PC-3 (cell line): ENCODE results near the gene FBN2. TPM values are rescaled to one million over a fixed set of nuclear protein-coding genes. Genes with fewer than 3 reads are reported as not detected.

Experiments used
- ATAC-seq: fragments of 200-7000 bp; cut with Tn5 transposase; 2 replicates; pipeline ENCODE4 v1.9.1; 2020; ENCODE audit warnings: mild to moderate bottlenecking, moderate library complexity
- BruUV-seq: library from RNA; stranded (reverse); fragments of 400-500 nt; replicated peaks from 2 replicates; lab custom pipeline; 2021; lab: Mats Ljungman, UMichigan
- CTCF ChIA-PET: fragments of 300-600 bp; sonication (Branson Sonifier 250); formaldehyde crosslinking; loops from one replicate; lab custom pipeline; 2022; ENCODE audit warnings: antibody characterized with exemption; lab: Charles Lee
- POLR2A ChIA-PET: fragments of 300-600 bp; sonication (Branson Sonifier 250); formaldehyde crosslinking; loops from one replicate; lab custom pipeline; 2022; ENCODE audit warnings: antibody characterized with exemption; ENCODE audit not compliant: unreplicated experiment; lab: Charles Lee
- DNase-seq: peaks from one replicate; pipeline ENCODE4 v3.0.0-alpha.2; 2015
- H2AFZ ChIP-seq: fragments of 300-600 bp; sonication (generic); 2 replicates; pipeline ENCODE4 v1.6.0; 2016; ENCODE audit warnings: antibody characterized with exemption, low read length
- H3F3A ChIP-seq: fragments of 300-600 bp; sonication (generic); one replicate; pipeline ENCODE4 v1.6.0; 2017; ENCODE audit warnings: antibody characterized with exemption, low read length, control low read depth, mild to moderate bottlenecking; ENCODE audit not compliant: unreplicated experiment
- H3K27ac ChIP-seq: fragments of 300-600 bp; sonication (generic); 2 replicates; pipeline ENCODE4 v1.5.1; 2016; ENCODE audit warnings: mild to moderate bottlenecking, low read length
- H3K27me3 ChIP-seq: fragments of 300-600 bp; sonication (generic); 2 replicates; pipeline ENCODE4 v1.6.1; 2016; ENCODE audit warnings: low read length, mixed read lengths
- H3K36me3 ChIP-seq: fragments of 300-600 bp; sonication (generic); 2 replicates; pipeline ENCODE4 v1.6.1; 2016; ENCODE audit warnings: low read depth, mixed run types, low read length, mixed read lengths
- H3K4me1 ChIP-seq: fragments of 300-600 bp; sonication (generic); 2 replicates; pipeline ENCODE4 v1.5.1; 2016; ENCODE audit warnings: low read length; ENCODE audit not compliant: insufficient read depth
- H3K4me2 ChIP-seq: fragments of 300-600 bp; sonication (generic); 2 replicates; pipeline ENCODE4 v1.6.0; 2016; ENCODE audit warnings: low read length
- H3K4me3 ChIP-seq: fragments of 300-600 bp; sonication (generic); 2 replicates; pipeline ENCODE4 v1.5.1; 2016; ENCODE audit warnings: mild to moderate bottlenecking, low read length, mixed read lengths
- H3K79me2 ChIP-seq: fragments of 300-600 bp; sonication (generic); 2 replicates; pipeline ENCODE4 v1.6.1; 2017; ENCODE audit warnings: low read length, mixed read lengths
- H3K9ac ChIP-seq: fragments of 300-600 bp; sonication (generic); 2 replicates; pipeline ENCODE4 v1.6.0; 2016; ENCODE audit warnings: mild to moderate bottlenecking, low read length
- H3K9me2 ChIP-seq: fragments of 300-600 bp; sonication (generic); replicated peaks from 2 replicates; pipeline ENCODE4 v1.6.1; 2016; ENCODE audit warnings: mixed run types, low read length, mixed read lengths
- H3K9me3 ChIP-seq: fragments of 300-600 bp; sonication (generic); 2 replicates; pipeline ENCODE4 v1.6.1; 2016; ENCODE audit warnings: low read length, mixed read lengths
- H4K20me1 ChIP-seq: fragments of 300-600 bp; sonication (generic); 2 replicates; pipeline ENCODE4 v1.6.1; 2016; ENCODE audit warnings: low read length, mixed read lengths
- EZH2 ChIP-seq: fragments of 300-600 bp; sonication (generic); IDR thresholded peaks from one replicate; pipeline ENCODE4 v1.6.1; 2017; ENCODE audit warnings: antibody characterized with exemption, mild to moderate bottlenecking, low read length; ENCODE audit not compliant: unreplicated experiment
- EZH2phosphoT487 ChIP-seq: fragments of 300-600 bp; sonication (generic); IDR thresholded peaks from 2 replicates; pipeline ENCODE4 v1.6.1; 2018; ENCODE audit warnings: mild to moderate bottlenecking, antibody characterized with exemption, low read length, borderline replicate concordance
- intact Hi-C: fragments of 100-400 bp; cut with micrococcal nuclease; formaldehyde crosslinking; loops from 2 replicates; pipeline ENCODE4 v1.9.0; 2023
- total RNA-seq: library from RNA; depleted of rRNA; stranded (reverse); fragments of >200 nt; gene quantifications from 2 replicates; pipeline ENCODE4 v1.2.3, GENCODE V29; 2014
- TF ChIP-seq, protein P1 (sequence below): fragments of 300-600 bp; sonication (generic); conservative IDR thresholded peaks from 2 replicates; pipeline ENCODE4 v1.5.1; 2017; ENCODE audit warnings: antibody characterized with exemption, low read depth, mild to moderate bottlenecking, low read length

FBN2 gene
- total RNA-seq, 1 experiment from 2014 or later = 45.2 TPM

DNA sequence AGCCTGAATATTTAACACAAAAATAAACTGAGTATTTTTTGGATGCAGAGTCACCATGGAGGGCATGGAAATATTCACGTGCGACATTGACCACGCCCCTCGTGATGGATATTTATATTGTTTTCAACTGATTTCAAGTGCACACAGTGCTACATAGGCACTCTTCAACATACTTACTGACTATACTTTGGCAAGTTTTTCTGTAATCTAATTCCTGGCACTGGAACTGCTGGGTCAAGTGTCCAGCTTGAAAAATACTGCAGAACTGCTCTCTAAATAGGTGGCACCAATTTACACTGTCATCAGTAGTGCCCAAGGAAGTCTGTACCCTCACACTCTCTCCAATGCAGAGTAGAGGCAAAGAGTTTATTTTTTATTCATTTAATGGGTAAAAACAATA is 65.1 kb downstream of the FBN2 start:
- Histone ChIP-seq H3K4me1 (no peaks in the 10 kb centered on the region), H4K20me1 (no peaks in the 10 kb centered on the region), H3K79me2 (no peaks in the 10 kb centered on the region), H3K27ac (no peak overlapping the region), H3K9me3 (no peaks in the 10 kb centered on the region), H3K27me3 (no peaks in the 10 kb centered on the region), H3K4me3 (no peak overlapping the region), H3F3A (no peaks in the 10 kb centered on the region), H3K36me3 (no peaks in the 10 kb centered on the region), H3K4me2 (no peak overlapping the region), H3K9ac (no peak overlapping the region), H2AFZ (no peak overlapping the region), H3K9me2 (no peaks in the 10 kb centered on the region)
- POLR2A ChIA-PET = no interaction called here
- intact Hi-C loops = no loop called here
- no TSS peak for BruUV-seq
- ATAC-seq (no peak), DNase-seq (no peak)
- CTCF ChIA-PET = no interaction called here
- no peak for TF ChIP-seq EZH2
- TF ChIP-seq, protein P1, sequence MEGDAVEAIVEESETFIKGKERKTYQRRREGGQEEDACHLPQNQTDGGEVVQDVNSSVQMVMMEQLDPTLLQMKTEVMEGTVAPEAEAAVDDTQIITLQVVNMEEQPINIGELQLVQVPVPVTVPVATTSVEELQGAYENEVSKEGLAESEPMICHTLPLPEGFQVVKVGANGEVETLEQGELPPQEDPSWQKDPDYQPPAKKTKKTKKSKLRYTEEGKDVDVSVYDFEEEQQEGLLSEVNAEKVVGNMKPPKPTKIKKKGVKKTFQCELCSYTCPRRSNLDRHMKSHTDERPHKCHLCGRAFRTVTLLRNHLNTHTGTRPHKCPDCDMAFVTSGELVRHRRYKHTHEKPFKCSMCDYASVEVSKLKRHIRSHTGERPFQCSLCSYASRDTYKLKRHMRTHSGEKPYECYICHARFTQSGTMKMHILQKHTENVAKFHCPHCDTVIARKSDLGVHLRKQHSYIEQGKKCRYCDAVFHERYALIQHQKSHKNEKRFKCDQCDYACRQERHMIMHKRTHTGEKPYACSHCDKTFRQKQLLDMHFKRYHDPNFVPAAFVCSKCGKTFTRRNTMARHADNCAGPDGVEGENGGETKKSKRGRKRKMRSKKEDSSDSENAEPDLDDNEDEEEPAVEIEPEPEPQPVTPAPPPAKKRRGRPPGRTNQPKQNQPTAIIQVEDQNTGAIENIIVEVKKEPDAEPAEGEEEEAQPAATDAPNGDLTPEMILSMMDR = no peak
- TF ChIP-seq EZH2phosphoT487 = no peak

DNA sequence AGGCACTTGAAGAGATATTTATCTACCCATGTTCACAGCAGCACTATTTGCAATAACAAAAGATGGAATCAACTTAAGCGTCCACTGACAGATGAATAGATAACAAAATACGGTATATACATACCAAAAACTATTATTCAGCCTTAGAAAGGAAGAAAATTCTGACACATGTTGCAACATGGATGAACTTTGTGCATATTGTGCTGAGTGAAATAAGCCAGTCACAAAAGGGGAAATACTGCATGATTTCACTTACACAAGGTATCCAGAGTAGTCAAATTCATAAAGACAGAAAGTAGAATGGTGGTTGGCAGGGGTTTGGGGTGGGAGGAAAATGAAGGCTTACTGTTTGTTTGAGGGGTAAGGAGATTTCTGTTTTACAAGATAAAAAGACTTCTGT is 66.0 kb downstream of the FBN2 start:
- ChIA-PET CTCF (no interaction called here), POLR2A (no interaction called here)
- intact Hi-C loops = no loop called here
- Histone ChIP-seq H3K9me3 (no peaks in the 10 kb centered on the region), H3K4me1 (no peaks in the 10 kb centered on the region), H3K4me2 (no peak overlapping the region), H3K79me2 (no peaks in the 10 kb centered on the region), H3K27ac (no peak overlapping the region), H3K27me3 (no peaks in the 10 kb centered on the region), H4K20me1 (no peaks in the 10 kb centered on the region), H3K36me3 (no peaks in the 10 kb centered on the region), H3K9ac (no peak overlapping the region), H3K9me2 (no peaks in the 10 kb centered on the region), H2AFZ (no peak overlapping the region), H3F3A (no peaks in the 10 kb centered on the region), H3K4me3 (no peak overlapping the region)
- no peak for ATAC-seq
- DNase-seq = no peak
- no TSS peak for BruUV-seq
- no peak for TF ChIP-seq EZH2
- TF ChIP-seq, protein P1 = no peak
- TF ChIP-seq EZH2phosphoT487 = no peak

DNA sequence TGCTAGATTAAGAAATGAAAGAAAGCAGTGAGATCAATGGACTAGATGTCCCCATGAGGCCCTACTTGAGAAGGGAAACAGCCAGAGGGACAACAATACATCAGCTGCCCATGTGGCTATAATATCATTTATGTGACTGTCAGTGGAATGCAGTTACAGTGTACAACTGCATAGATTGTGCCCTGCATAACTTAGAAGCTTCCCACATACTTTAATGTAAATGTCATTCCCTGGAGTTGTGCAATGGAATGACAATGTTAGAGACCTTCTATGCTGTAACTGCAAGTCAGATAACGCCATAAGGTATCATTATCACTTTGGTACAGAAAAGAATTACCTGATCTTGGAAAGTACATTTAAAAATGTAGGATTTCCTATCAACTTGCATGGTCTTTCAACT is 67.4 kb downstream of the FBN2 start:
- H2AFZ ChIP-seq = no peak overlapping the region
- no peaks in the 10 kb centered on the region for H3K79me2 ChIP-seq
- H3K4me2 ChIP-seq = no peak overlapping the region
- H3F3A ChIP-seq = no peaks in the 10 kb centered on the region
- H3K4me3 ChIP-seq = no peak overlapping the region
- no peaks in the 10 kb centered on the region for H3K27me3 ChIP-seq
- H3K4me1 ChIP-seq = no peaks in the 10 kb centered on the region
- intact Hi-C loops = no loop called here
- no peaks in the 10 kb centered on the region for H4K20me1 ChIP-seq
- DNase-seq (no peak), ATAC-seq (no peak)
- no peaks in the 10 kb centered on the region for H3K36me3 ChIP-seq
- POLR2A ChIA-PET = no interaction called here
- H3K9me3 ChIP-seq = no peaks in the 10 kb centered on the region
- no peak overlapping the region for H3K27ac ChIP-seq
- no peak overlapping the region for H3K9ac ChIP-seq
- no peaks in the 10 kb centered on the region for H3K9me2 ChIP-seq
- BruUV-seq = no TSS peak
- TF ChIP-seq EZH2 (no peak), EZH2phosphoT487 (no peak)
- TF ChIP-seq, protein P1 = no peak
- CTCF ChIA-PET = no interaction called here
